ENCODE results near the gene SLC35E2B.
"Not testable (repeated sequence)": the region's sequence is repeated elsewhere in the genome, so short reads cannot be mapped to it uniquely, and the experiment has no call there.

SLC35E2B gene

DNA sequence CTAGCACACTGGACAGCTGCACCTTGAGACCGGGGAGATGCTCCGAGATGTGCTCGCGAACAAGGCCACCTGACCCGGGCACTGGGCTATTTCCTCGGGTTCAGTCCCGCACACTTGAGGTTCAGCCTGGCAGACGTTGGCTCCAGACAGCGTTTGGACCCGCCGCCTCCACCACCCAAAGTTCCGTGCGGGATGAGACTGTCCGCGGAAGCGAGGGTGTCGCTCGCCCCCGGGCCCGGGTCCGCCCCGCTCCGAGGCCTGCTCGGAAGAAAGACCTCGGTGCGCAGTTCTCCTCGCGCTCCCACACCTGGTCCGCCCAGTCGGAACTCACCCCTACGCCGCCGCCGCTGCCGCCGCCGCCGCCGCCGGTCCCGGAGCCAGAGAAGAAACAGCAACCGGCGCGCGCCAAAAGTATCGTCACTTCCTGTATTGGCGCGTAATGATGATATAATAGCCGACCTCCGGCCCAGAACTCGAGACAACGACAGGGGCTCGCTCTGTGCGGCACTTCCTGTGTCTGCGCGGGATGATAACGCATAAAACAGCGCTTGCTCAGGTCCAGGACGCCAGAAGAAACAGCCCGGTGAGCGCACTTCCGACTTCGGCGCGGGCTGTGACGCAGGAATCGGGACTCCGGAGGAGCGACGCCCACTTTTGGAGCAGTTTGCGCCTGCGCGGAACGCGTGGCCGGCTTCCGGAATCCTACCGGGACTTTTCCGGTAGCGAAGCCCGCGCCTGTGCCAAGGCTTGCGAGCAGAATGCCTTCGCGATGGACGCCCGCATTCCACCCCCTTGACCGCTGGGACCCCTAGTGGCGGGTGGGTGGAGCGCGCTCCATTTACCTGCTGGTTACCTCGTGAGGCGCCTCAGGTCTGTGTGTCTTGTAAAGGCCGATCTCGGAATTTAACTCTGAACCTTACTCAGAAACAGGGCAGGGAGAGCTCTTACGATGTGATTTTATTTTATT is 33.7 kb downstream of the SLC35E2B start, which contains the start of gene CDK11B:
CDK11B (minus strand) TSS at position 422 of the 967 bp plus-strand sequence. CDS start 1,519 bp downstream, outside the sequence.
- TF ChIP-seq, protein P1, sequence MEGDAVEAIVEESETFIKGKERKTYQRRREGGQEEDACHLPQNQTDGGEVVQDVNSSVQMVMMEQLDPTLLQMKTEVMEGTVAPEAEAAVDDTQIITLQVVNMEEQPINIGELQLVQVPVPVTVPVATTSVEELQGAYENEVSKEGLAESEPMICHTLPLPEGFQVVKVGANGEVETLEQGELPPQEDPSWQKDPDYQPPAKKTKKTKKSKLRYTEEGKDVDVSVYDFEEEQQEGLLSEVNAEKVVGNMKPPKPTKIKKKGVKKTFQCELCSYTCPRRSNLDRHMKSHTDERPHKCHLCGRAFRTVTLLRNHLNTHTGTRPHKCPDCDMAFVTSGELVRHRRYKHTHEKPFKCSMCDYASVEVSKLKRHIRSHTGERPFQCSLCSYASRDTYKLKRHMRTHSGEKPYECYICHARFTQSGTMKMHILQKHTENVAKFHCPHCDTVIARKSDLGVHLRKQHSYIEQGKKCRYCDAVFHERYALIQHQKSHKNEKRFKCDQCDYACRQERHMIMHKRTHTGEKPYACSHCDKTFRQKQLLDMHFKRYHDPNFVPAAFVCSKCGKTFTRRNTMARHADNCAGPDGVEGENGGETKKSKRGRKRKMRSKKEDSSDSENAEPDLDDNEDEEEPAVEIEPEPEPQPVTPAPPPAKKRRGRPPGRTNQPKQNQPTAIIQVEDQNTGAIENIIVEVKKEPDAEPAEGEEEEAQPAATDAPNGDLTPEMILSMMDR (conservative IDR thresholded peaks at IDR 0.05; ENCODE audit: low read depth, low read length) = peak; percentile 45; the same call in 1 of the 2 replicates
- H3K36me3 ChIP-seq (ENCODE audit: insufficient read depth) = peaks cover 19% of the 10 kb centered on the region; the same call in 1 of the 2 replicates
- H3K4me3 ChIP-seq (IDR thresholded peaks at IDR 0.05; ENCODE audit: insufficient read depth, low read depth, low read length); H3K27me3 ChIP-seq (ENCODE audit: insufficient read depth, low read depth); H4K20me1 ChIP-seq (ENCODE audit: insufficient read depth); H3K4me1 ChIP-seq (ENCODE audit: low read depth, poor library complexity, severe bottlenecking): not testable (repeated sequence)
- peaks cover 13% of the 10 kb centered on the region; the same call in 1 of the 2 replicates for H3K79me2 ChIP-seq (ENCODE audit: insufficient read depth, low read depth)
- peak within 1 kb of the TSS; percentile 52 for H2AFZ ChIP-seq (ENCODE audit: low read depth)
- H3K27ac ChIP-seq = peak within 1 kb of the TSS; percentile 75
- peak within 1 kb of the TSS; percentile 39; the same call in 1 of the 2 replicates for H3K4me2 ChIP-seq
- peak within 1 kb of the TSS; percentile 63; the same call in 1 of the 2 replicates for H3K9ac ChIP-seq

DNA sequence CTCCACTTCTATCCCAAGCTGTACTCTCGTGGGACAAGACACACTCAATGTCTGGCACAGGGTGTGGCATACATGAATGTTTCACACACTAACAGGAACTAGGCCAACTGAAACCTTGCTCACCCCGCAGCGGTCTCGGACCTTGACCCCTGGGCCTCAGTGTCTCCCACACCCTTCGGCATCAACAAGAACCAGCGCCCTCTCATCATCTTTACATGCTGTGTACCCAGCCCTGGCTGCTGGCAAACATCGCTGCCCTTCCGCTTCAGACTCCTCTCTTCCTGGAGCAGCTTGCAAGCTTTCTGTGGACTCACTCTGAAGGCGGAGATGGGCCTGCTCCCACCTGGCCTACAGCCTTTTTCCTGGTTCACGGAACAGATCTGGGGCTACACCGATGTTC is 44.3 kb downstream of the SLC35E2B start:
- H3K36me3 ChIP-seq (ENCODE audit: insufficient read depth) = peaks cover 12% of the 10 kb centered on the region; the same call in 1 of the 2 replicates
- not testable (repeated sequence) for H3K27me3 ChIP-seq (ENCODE audit: insufficient read depth, low read depth); H3K9ac ChIP-seq; H3K4me3 ChIP-seq (IDR thresholded peaks at IDR 0.05; ENCODE audit: insufficient read depth, low read depth, low read length); H2AFZ ChIP-seq (ENCODE audit: low read depth); H3K4me1 ChIP-seq (ENCODE audit: low read depth, poor library complexity, severe bottlenecking); H4K20me1 ChIP-seq (ENCODE audit: insufficient read depth); H3K27ac ChIP-seq; H3K4me2 ChIP-seq; H3K79me2 ChIP-seq (ENCODE audit: insufficient read depth, low read depth)

DNA sequence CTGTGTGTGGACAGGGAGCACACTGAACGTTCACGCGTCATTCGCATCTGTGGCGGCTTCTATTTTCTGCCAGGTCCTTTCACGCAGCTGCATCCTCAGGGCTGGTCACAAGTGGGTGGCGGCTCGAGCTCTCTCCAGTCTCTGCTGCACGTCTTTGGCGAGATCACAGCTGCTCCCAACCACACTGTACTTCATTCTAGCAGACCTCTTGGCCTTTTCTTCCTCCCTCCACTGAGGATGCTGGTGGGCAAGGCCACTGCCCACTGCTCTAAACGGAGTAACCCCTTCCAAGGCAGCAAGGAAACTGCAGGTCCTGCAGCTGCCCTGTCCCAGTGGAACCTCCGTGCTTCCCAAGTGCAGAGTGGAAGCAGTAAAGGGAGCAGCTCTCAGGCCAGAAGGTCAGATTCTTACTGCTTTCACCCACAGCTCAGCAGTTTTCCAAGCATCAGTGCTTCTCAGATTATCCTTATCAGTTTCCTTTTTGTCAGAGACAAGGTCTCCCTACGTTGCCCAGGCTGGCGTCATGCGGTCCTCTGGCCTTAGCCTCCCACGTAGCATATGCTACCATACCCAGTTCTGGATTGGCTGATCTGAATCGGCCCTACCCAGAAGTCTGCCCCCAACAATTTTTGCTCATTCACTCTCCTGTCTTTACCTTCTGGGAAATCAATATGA is 44.9 kb downstream of the SLC35E2B start:
- not testable (repeated sequence) for H3K27ac ChIP-seq; H2AFZ ChIP-seq (ENCODE audit: low read depth); H3K79me2 ChIP-seq (ENCODE audit: insufficient read depth, low read depth); H3K4me1 ChIP-seq (ENCODE audit: low read depth, poor library complexity, severe bottlenecking); H3K27me3 ChIP-seq (ENCODE audit: insufficient read depth, low read depth); H4K20me1 ChIP-seq (ENCODE audit: insufficient read depth); H3K4me3 ChIP-seq (IDR thresholded peaks at IDR 0.05; ENCODE audit: insufficient read depth, low read depth, low read length); H3K4me2 ChIP-seq; H3K9ac ChIP-seq
- H3K36me3 ChIP-seq (ENCODE audit: insufficient read depth) = peaks cover 12% of the 10 kb centered on the region; the same call in 1 of the 2 replicates

DNA sequence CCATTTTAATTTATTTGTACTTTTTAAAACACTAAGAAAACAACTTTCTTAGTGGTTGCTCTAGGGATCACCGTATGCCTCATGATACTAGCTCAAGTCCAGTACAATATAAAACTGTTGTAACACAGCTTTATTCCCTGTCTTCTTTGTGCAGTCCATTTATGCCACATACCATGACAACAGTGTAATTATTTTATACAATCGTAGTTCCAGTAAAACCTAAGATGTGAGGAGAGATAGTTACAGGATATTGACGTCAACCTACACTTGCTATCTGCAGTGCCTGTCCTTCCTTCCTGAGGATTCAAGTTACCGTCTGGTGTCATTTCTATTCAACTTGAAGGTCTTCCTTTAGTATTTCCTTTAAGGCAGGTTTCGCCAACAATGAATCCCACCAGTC is 46.3 kb downstream of the SLC35E2B start:
- not testable (repeated sequence) for H3K4me1 ChIP-seq (ENCODE audit: low read depth, poor library complexity, severe bottlenecking); H3K4me3 ChIP-seq (IDR thresholded peaks at IDR 0.05; ENCODE audit: insufficient read depth, low read depth, low read length); H4K20me1 ChIP-seq (ENCODE audit: insufficient read depth); H2AFZ ChIP-seq (ENCODE audit: low read depth); H3K27ac ChIP-seq; H3K27me3 ChIP-seq (ENCODE audit: insufficient read depth, low read depth); H3K79me2 ChIP-seq (ENCODE audit: insufficient read depth, low read depth); H3K9ac ChIP-seq; H3K4me2 ChIP-seq
- H3K36me3 ChIP-seq (ENCODE audit: insufficient read depth) = peaks cover 12% of the 10 kb centered on the region; the same call in 1 of the 2 replicates

DNA sequence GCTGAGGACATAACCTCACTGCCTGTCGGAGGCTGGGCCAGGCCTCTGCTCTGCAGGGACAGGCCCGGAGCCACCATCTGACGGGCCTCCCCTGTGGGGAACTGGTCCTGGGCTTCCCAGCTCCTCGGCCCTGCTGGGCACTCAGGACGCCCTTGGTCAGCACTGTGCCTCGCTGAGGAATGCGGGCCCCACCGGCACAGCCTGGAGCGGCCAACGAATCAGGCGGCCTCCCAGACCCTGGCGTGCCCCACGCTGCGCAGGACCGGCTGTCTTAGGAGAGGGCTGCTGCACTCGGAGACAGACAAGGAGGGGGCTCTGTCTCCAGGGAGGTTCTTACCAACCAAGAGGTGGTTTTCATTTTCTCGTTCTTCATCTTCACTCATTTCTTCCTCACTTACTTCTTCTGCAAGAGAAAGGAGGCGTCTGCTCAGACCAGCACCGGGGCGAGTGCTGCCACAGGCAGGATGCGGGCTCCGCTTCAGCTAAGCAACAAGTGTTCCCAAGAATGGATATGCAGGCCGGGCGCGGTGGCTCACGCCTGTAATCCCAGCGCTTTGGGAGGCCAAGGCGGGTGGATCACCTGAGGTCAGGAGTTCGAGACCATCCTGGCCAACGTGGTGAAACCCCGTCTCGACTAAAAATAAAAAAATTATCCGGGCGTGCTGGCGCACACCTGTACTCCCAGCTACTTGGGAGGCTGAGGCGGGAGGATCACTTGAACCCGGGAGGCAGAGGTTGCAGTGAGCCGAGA is 51.7 kb downstream of the SLC35E2B start:
- H2AFZ ChIP-seq (ENCODE audit: low read depth); H3K27ac ChIP-seq; H3K9ac ChIP-seq; H3K27me3 ChIP-seq (ENCODE audit: insufficient read depth, low read depth); H4K20me1 ChIP-seq (ENCODE audit: insufficient read depth); H3K4me3 ChIP-seq (IDR thresholded peaks at IDR 0.05; ENCODE audit: insufficient read depth, low read depth, low read length); H3K4me2 ChIP-seq; H3K79me2 ChIP-seq (ENCODE audit: insufficient read depth, low read depth); H3K36me3 ChIP-seq (ENCODE audit: insufficient read depth); H3K4me1 ChIP-seq (ENCODE audit: low read depth, poor library complexity, severe bottlenecking): not testable (repeated sequence)

DNA sequence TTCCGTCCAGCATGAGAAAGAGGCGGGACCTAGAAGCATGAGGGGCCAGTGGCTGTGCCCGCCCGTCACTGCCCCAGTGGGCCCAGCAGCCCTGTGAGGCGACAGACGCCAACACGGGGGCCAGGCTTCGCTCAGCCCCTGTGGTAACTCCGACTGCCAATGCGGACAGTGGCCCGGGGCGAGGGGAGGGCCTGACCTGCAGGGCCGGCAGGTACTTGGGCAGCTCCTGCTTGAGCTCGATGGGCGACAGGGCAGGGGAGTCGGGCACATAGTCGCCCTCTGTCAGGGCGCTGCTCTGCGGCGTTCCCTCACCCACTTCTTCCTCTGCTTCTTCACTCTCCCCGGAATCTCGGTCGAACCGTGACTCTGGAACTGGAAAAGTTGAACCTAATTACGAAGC is 52.5 kb downstream of the SLC35E2B start:
- not testable (repeated sequence) for H3K27ac ChIP-seq; H2AFZ ChIP-seq (ENCODE audit: low read depth); H3K36me3 ChIP-seq (ENCODE audit: insufficient read depth); H4K20me1 ChIP-seq (ENCODE audit: insufficient read depth); H3K4me2 ChIP-seq; H3K9ac ChIP-seq; H3K4me1 ChIP-seq (ENCODE audit: low read depth, poor library complexity, severe bottlenecking); H3K79me2 ChIP-seq (ENCODE audit: insufficient read depth, low read depth); H3K27me3 ChIP-seq (ENCODE audit: insufficient read depth, low read depth); H3K4me3 ChIP-seq (IDR thresholded peaks at IDR 0.05; ENCODE audit: insufficient read depth, low read depth, low read length)

DNA sequence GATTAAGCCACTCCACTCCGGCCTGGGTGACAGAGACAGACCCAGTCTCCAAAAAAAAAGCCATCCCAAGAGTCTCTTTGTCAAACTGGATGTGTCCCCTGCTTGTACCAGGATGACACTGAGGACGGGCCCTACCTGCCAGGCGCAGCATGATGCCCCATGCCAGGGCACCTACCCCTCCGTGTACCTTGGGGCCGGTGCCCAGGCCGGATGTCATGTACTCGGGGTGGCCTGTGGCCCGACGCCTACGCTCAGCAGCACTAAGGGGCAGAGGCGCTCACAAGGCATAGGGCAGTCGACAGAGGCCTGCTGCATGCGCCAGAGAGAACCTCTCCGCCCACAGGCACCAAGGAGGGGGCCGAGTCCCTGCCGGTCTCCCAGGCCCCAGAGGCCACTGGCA is 53.2 kb downstream of the SLC35E2B start:
- not testable (repeated sequence) for H3K27me3 ChIP-seq (ENCODE audit: insufficient read depth, low read depth); H3K4me2 ChIP-seq; H2AFZ ChIP-seq (ENCODE audit: low read depth); H3K27ac ChIP-seq; H3K4me1 ChIP-seq (ENCODE audit: low read depth, poor library complexity, severe bottlenecking); H3K36me3 ChIP-seq (ENCODE audit: insufficient read depth); H3K4me3 ChIP-seq (IDR thresholded peaks at IDR 0.05; ENCODE audit: insufficient read depth, low read depth, low read length); H4K20me1 ChIP-seq (ENCODE audit: insufficient read depth); H3K79me2 ChIP-seq (ENCODE audit: insufficient read depth, low read depth); H3K9ac ChIP-seq

DNA sequence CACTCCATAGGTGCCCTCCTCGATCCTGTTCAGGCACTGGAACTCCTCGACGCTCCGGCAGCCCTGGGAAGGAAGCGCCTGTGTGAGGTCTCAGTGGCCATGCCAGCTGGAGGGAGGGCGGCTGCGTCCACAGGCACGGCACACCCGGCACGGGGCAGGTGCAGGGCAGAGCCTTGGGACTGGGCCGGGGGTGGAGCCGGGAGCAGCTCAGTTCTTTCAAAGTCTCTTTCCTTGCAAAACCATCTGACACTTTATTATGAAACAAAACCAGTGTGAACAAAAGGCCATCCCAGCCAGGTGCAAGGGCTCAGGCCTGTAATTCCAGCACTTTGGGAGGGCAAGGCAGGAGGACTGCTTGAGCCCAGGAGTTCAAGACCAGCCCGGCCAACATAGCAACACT is 54.1 kb downstream of the SLC35E2B start:
- not testable (repeated sequence) for H4K20me1 ChIP-seq (ENCODE audit: insufficient read depth); H3K9ac ChIP-seq; H3K79me2 ChIP-seq (ENCODE audit: insufficient read depth, low read depth); H3K27ac ChIP-seq; H3K27me3 ChIP-seq (ENCODE audit: insufficient read depth, low read depth); H3K4me1 ChIP-seq (ENCODE audit: low read depth, poor library complexity, severe bottlenecking); H2AFZ ChIP-seq (ENCODE audit: low read depth); H3K4me2 ChIP-seq; H3K4me3 ChIP-seq (IDR thresholded peaks at IDR 0.05; ENCODE audit: insufficient read depth, low read depth, low read length); H3K36me3 ChIP-seq (ENCODE audit: insufficient read depth)
